HFFc6 (cell line): ENCODE measurements around the gene ING1. TPM values are rescaled to one million over a fixed set of nuclear protein-coding genes. Genes with fewer than 3 reads are reported as not detected.
"Not testable (repeated sequence)": the region's sequence is repeated elsewhere in the genome, so short reads cannot be mapped to it uniquely, and the experiment has no call there.

ENCODE experiments used
- DNase-seq: peaks from one replicate; pipeline ENCODE4 v3.0.0-alpha.2; 2018
- H3K27ac Mint-ChIP-seq: 2 replicates; pipeline ENCODE4 v1.8.0; 2020; ENCODE audit warnings: mild to moderate bottlenecking, mixed read lengths
- H3K27me3 Mint-ChIP-seq: 2 replicates; pipeline ENCODE4 v1.8.0; 2021; ENCODE audit warnings: mild to moderate bottlenecking, moderate library complexity, mixed read lengths; ENCODE audit not compliant: insufficient read depth
- H3K36me3 Mint-ChIP-seq: 2 replicates; pipeline ENCODE4 v1.8.0; 2021; ENCODE audit warnings: low read depth, mixed read lengths
- H3K4me1 Mint-ChIP-seq: 2 replicates; pipeline ENCODE4 v1.8.0; 2020; ENCODE audit warnings: low read depth, mixed read lengths
- H3K4me3 Mint-ChIP-seq: 2 replicates; pipeline ENCODE4 v1.8.0; 2020; ENCODE audit warnings: mild to moderate bottlenecking, moderate library complexity, mixed read lengths
- H3K9me3 Mint-ChIP-seq: 2 replicates; pipeline ENCODE4 v1.8.0; 2020; ENCODE audit warnings: mild to moderate bottlenecking, mixed read lengths
- CTCF ChIP-seq: fragments of 200-600 bp; sonication (generic); IDR thresholded peaks from 2 replicates; pipeline ENCODE4 v1.5.0; 2021; ENCODE audit warnings: antibody characterized with exemption, mild to moderate bottlenecking
- total RNA-seq, 6 experiments: library from RNA; stranded (reverse); fragmentation: NEBNext Ultra II Directional; extraction: Animal tissue kit (Norgen Biotek cat#: 25700); gene quantifications; 2 replicates in 1 of 6; 3 replicates in 5 of 6; pipeline ENCODE4 v1.2.3, GENCODE V29; 2021

Gene ING1
- total RNA-seq, 6 experiments from 2014 or later = 6.2 to 9.6 (median 8.1) TPM

DNA sequence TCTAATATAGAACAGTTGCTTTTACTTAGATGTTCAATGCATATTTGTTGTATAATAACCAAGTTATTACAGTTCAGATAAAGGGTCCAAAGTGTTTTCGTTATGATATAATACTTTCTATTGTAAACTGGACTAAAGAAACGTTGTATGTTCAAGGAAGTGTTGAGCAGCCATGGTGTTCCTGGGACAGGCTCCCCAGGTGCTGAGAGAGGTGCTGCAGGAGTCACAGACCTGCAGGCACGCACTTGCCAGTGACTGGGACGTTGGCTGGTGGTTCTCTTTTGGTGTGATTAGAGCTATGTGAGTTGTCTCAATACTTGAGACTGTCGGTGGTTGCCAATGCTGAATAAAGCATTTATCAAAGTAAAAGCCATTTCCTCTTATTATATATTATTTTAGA, 9.5 kb downstream of the ING1 start:
- Mint-ChIP-seq H3K4me1 (peaks cover 10% of the 10 kb centered on the region), H3K9me3 (no peaks in the 10 kb centered on the region), H3K4me3 (no peak overlapping the region), H3K36me3 (peaks cover 7% of the 10 kb centered on the region; the same call in 1 of the 2 replicates), H3K27ac (no peak overlapping the region), H3K27me3 (no peaks in the 10 kb centered on the region)
- no peak for DNase-seq
- no peak for TF ChIP-seq CTCF

DNA sequence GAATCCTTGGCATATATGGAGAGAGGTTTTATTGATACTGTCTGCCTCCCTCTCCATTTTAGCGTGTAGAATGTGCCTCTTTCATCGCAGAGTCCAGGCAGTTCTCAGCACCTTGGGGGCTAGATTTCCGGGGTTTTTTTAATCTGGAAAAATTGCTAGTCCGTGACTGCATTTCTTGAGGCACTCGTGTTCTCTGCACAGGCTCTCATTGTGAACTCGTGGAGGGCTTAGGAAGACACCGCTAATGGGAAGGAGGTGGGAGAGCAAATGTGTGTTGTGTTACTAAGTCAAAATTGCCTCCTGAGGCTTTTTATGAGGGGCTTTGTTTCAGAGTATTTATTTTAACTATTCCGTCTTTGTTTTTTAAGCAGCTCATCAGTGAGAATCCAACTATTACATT, 10.1 kb downstream of the ING1 start:
- Mint-ChIP-seq H3K4me3 (no peak overlapping the region), H3K4me1 (peaks cover 8% of the 10 kb centered on the region), H3K36me3 (peaks cover 7% of the 10 kb centered on the region; the same call in 1 of the 2 replicates), H3K9me3 (no peaks in the 10 kb centered on the region), H3K27ac (0 out of 2 replicates have a peak overlapping the region, but pooled peaks have one; percentile 16), H3K27me3 (no peaks in the 10 kb centered on the region)
- DNase-seq = no peak
- TF ChIP-seq CTCF = no peak

DNA sequence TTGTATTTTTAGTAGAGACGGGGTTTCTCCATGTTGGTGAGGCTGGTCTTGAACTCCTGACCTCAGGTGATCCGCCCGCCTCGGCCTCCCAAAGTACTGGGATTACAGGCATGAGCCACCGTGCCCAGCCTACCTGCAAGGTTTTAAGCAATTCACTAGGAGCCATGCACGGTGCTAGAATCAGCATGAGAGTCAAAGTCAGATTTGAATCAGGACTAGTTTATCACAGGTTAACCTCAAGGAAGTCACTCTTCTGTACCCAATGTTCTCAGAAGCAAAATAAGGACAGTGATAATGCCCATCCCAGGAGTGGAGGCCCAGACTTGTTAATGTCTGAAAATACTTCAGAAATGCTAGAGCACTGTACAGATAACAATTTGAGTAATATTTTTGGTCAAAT, 12.7 kb downstream of the ING1 start:
- not testable (repeated sequence) for H3K4me3 Mint-ChIP-seq, DNase-seq, H3K27ac Mint-ChIP-seq, H3K4me1 Mint-ChIP-seq, H3K36me3 Mint-ChIP-seq, H3K27me3 Mint-ChIP-seq, H3K9me3 Mint-ChIP-seq

DNA sequence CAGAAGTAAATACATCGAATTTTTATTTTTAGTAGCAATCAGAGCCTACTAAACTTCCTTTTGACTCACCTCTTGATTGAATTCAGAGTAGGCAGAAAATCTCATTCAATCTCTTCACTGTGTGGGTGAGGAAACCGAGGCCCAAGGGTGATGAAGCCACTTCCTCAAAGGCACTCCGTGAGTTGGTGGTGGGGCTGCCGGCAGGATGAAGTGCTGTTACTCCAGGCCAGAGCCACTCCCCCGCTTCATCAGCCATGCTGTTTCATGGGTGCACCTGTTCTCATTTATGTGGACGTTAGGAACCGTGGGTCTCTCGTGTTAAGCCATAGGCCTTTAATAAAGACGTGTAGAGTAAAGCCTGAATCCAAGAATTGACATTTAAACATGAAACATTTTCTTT, 13.2 kb downstream of the ING1 start:
- Mint-ChIP-seq H3K27me3 (no peaks in the 10 kb centered on the region), H3K4me3 (no peak overlapping the region), H3K27ac (no peak overlapping the region), H3K36me3 (no peaks in the 10 kb centered on the region), H3K9me3 (no peaks in the 10 kb centered on the region), H3K4me1 (peaks cover 8% of the 10 kb centered on the region)
- no peak for DNase-seq
- no peak for TF ChIP-seq CTCF

GRCh38 chr13:110731072-110731471, 17.6 kb downstream of the ING1 start:
- Mint-ChIP-seq H3K4me1 (0 out of 2 replicates have a peak, but pooled peaks cover 5% of the 10 kb centered on the region), H3K9me3 (no peaks in the 10 kb centered on the region), H3K36me3 (no peaks in the 10 kb centered on the region; the same call in 1 of the 2 replicates), H3K4me3 (no peak overlapping the region), H3K27me3 (no peaks in the 10 kb centered on the region; the same call in 1 of the 2 replicates), H3K27ac (no peak overlapping the region)
- no peak for TF ChIP-seq CTCF
- DNase-seq = no peak

GRCh38 chr13:110734561-110734960, 21.1 kb downstream of the ING1 start:
- 0 out of 2 replicates have a peak, but pooled peaks cover 5% of the 10 kb centered on the region for H3K4me1 Mint-ChIP-seq
- DNase-seq = no peak
- no peak overlapping the region for H3K27ac Mint-ChIP-seq
- no peak overlapping the region for H3K4me3 Mint-ChIP-seq
- H3K27me3 Mint-ChIP-seq = peaks cover 3% of the 10 kb centered on the region
- peaks cover 16% of the 10 kb centered on the region for H3K9me3 Mint-ChIP-seq
- TF ChIP-seq CTCF = no peak
- peaks cover 9% of the 10 kb centered on the region; the same call in 1 of the 2 replicates for H3K36me3 Mint-ChIP-seq
